Myocyte (in vitro differentiated cells): ENCODE data around the gene KCNH5. TPM values are rescaled to one million over a fixed set of nuclear protein-coding genes. Genes with fewer than 3 reads are reported as not detected.
"Not testable (repeated sequence)": the region's sequence is repeated elsewhere in the genome, so short reads cannot be mapped to it uniquely, and the experiment has no call there.

Experiments used
- DNase-seq: peaks from one replicate; pipeline ENCODE4 v3.0.0-alpha.2; 2012; ENCODE audit warnings: low read depth
- total RNA-seq: library from RNA; depleted of rRNA; stranded (reverse); fragments of >200 nt; gene quantifications from 2 replicates; pipeline ENCODE4 v1.2.3, GENCODE V29; 2014

The KCNH5 gene
- total RNA-seq, 1 donor from 2014 or later: not detected

DNA sequence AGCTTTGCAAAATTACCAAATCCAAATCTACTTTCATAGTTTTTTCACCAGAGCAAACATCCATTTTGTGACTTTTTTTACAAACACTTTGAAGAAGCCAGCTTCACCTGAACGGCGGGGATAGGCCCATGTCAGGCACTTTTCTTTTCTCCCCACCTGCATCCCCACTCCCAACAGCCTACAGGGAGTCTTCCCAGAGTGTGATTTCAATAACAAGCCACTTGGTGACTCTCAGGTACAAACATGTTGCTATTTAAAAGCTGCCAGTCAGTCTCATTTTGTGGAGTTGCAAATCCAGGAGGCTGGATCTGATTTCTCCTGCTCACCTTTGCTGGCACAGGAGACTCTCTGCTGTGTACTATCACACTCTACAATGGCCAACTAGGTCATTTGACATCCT lies 285.5 kb downstream of the KCNH5 start:
- DNase-seq: no peak

DNA sequence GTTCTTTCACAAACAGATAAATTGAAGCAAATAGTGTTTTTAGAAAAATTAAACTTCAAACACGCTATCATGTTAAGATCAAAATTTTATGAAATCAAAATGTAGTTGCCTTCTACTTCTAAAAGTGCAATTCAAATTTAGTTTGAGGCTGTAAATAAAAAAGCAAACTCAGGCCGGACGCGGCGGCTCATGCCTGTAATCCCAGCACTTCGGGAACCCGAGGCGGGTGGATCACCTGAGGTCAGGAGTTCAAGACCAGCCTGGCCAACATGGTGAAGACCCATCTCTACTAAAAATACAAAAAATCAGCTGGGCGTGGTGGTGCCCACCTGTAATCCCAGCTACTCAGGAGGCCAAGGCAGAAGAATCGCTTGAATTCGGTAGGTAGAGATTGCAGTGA lies 298.4 kb downstream of the KCNH5 start:
- DNase-seq: not testable (repeated sequence)

DNA sequence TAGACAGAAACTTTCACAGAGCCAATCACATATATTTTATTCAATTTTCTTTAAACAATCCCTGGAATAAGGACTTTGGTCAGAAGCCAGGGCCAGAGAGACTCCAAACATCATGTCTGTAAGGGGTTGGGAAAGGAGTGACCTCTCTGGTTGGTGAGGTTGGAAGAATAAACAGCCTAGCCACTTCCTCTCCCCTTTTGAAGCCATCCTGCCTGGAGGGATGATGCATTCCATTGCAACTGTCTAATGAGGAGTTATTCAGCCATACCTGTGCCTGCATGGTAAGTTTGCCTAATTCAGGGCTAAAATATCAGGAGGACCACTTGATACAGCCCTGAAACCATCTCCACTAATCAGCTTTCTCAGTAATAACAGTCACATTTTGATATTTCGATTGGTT lies 299.8 kb downstream of the KCNH5 start:
- DNase-seq: no peak

DNA sequence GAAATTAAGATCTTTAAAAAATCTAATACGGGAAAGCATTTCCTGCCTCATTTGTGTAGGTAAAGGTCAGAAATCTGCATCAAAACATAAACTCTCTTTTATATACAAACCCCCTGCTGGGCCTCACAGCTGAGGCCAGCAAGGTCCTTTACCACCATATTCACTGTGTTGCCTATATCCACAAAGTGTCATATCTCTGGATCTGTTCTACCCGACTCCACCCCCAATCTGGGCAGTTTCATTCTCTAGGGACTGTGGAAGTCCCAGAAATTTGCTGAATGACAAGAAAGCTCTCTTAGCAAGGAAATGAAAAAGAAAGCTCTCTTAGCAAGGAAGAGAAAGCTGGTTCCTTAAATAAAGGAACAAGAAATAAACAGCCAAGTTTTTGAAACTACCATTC lies 301.7 kb downstream of the KCNH5 start:
- DNase-seq: no peak

DNA sequence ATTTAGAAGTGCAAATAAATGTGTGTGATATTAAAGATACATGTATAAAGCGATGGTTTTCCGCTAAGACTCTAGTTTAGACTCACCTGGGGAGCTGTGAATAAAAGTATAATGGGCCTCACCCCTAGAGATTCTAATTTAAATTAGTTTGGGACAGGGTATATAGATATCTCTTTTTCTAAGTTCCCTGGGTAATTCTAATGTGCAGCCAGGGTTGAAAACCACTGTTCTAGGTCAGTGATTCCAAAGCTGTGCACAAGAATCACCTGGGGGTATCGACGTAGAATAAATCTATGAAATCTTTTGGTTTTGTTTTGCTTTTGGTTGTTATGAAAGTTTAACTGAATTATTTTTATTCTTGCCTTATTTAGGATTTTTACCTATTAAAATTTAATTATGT lies 302.1 kb downstream of the KCNH5 start:
- DNase-seq: no peak

DNA sequence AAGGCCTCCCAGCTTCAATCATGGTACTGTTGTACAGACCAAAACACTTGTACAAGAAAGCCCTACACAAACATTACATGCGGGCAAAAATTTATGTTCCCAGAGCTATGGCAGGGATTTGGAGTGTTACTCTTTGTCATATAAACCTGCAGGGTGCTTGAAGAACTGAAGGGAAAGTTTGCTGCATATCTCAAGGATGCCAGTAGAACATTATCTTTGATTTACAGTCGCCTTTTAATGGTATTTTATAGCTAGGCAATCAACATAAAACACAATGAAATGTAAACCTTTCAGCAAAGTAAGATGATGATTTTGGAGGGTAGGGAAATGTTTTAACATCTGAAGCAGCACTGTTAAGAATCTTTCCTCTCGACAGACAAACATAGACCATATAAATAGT lies 305.6 kb downstream of the KCNH5 start:
- DNase-seq: no peak

DNA sequence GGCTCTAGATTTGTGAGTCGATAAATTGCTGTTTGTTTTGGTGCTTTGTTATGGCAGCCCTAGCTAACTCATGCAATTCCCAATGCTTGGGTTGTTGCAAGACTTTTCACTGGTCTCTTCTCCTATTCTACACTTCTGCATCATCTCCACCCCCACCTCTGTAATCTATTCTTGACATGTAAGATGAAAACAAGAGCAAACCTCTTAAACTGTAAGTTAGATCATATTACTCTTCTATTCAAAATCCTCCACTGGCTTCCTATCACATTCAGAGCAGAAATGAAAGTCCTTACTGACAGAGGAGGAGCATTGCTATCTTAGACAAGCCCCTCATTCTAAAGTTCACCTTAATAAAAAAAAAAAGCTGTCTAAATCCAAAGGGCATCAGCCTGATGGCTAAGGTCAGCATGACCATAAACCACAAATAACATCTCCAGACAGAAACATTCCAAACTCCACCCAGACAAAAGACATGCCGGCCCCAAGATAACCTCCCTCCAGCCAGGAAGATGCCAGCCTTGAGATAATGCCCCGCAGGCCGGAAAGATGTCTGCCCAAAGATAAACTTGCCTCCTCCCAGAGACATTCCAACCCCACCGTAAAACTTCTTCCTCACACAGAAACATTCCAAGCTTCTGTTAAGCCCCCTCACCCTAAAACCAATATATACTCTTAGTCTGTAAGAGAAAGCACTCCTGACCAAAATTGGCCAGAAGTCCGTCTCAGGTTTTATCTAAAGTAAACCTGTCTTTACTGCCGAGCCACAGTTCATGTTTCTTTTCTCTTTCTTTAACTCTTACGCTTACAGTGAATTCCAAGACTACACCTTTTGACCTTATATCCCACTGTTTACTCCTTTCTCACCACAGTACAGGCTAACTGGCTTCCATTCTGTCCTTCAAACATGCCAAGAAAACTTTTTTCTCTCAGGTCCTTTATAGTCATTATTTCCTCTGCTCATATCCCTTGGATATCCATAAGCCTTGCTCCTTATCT lies 308.9 kb downstream of the KCNH5 start:
- no peak for DNase-seq

DNA sequence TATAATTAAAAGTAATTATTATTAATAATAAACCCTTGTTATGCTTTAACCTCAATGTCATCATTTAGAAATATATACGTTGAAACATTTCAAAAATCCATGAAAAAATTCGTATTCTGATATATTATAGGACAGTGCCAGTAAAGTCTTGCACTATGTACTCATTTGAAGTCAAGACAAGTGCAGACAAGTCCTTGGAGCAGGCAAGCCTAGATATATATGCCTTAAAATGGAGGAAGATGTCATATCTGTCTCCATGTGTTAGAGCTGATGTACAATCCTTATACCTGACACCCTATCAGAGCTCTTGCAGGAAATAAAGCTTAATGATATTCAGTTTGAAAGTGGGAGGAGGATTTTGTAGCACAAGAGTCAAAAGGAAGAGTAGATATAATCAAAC lies 310.4 kb downstream of the KCNH5 start:
- DNase-seq: no peak

DNA sequence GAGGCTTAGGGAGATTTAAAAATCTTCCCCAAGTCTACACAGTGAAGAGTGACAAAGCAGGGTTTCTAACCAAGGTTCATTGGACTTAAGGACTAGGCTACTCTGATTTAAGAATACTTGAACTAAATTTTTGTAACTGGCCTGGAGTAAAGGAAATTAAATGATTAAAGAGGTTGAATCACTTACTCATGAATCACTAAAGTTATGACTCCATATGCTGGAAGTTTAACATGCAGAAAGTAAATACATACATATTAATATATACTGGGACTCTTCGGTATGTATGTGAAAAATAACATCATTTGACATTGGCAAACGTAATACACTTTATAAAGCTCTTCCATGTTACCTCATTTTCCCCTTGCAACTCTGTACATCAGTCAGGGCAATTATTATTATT lies 322.9 kb downstream of the KCNH5 start:
- DNase-seq: no peak

DNA sequence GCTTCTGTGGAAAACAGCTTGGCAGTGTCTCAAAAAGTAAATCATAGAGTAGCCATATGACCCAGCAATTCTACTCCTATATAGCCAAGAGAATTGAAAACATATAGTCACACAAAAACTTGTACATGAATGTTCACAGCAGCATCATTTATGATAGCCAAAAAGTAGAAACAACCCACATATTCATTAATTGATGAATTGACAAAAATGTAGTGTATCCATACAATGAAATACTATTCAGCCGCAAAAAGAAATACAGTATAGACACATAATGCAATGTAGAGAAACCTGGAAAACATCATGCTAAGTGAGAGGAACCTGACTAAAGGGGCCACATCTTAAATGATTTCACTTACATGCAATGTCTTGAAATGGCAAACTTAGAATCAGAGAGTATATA lies 326.6 kb downstream of the KCNH5 start:
- no peak for DNase-seq

DNA sequence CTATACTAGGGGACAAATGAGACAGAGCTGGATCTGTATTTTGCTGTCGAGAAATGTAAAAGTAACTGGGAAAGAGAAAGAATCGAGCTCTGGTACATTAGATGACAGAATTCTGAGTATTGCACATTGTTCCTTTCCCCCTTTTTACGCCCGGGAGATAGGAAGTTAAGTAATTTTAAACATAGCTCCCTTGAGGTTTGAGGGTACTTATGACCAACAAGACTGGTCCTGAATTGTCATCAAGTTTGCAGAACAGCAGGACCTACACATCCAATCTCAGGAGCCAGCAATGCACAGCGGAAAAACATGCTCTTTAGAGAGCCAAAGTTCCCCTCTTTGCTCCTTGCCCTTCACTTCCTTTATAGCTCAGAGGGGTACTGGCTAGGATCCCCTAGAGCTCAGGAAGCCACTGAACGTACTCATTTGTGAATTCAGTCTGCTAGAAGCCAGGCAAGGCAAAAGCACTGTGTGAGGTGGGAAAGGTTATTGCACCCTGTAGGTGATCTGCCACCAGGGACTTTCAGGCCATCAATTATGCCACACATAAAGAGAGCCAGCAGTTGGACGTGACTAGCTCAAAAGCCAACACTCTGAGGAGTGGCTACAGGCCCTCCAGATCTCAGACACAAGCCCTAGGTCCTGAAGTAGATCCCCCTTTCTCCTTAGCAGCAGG lies 333.8 kb downstream of the KCNH5 start:
- DNase-seq: no peak

DNA sequence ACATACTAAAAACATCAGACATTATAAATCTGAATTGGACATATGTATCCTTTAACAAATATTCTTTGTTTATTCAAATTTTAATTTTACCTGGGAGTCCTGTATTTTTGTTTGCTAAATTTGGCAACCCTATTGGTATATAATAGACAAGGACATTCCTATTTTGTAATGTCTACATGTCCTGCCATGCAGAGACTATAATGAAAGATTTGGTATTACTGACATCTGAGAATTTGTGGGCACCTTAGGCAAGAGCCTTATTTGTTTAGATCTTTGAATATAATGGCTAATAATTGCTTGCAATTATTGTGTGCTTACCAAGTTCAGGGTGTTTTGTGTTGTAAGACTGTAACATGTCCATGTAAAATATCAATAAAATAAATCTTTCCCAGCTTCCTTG lies 334.4 kb downstream of the KCNH5 start:
- DNase-seq: no peak

DNA sequence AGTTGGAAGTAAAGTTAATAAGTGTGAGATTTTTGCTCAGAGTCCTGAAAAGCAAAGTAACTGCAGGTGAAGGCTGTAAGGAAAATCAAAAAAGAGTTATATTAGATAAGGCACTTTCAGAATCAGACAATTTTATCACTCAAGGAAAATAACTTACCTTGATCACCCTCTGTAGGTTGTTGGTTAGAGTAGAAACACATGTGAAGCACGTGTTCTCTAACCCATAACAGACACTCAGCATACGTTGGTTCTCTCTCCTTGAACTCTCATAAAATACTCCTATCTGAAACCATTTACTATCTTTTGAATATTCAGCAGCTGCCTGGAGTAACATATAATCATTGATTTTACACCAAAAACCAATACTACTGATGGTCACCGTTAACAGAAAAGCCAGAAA lies 335.5 kb downstream of the KCNH5 start:
- DNase-seq: no peak

DNA sequence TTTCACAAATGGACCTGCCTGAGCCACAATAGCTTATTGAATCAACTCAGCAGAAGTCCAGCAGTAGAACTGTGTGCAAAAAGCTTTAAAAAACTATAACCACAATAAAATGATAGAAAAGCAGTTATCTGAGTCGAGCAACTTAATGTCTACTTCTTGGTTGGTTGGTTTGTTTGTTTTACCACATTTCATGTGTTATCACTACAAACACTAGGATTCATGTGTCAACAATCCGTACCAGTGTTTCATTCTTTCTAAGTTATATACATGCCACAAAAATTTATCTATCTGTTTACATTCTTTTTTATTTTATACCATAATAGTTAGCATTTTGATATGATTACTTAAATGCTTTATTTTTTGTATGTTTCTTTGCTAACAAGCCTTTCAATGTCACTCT lies 339.0 kb downstream of the KCNH5 start:
- DNase-seq: no peak

DNA sequence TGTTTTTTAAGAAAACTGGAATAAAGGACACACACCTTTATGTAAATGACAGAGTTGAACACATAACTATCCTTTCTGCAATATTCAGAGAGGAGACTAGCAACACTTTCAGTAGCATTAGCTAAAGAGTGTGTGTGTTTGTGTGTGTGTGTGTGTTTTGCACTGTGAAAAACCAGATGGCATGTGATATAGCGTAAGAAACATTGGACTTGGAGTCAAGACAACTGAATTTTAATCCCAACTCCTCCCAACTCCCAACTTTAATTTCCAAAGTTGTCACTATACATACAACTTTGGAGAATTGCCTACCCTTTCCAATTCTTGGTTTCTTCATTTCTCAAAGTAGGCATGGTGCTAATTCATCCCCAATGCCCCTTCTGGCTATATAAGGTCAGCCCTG lies 347.8 kb downstream of the KCNH5 start:
- DNase-seq: no peak

DNA sequence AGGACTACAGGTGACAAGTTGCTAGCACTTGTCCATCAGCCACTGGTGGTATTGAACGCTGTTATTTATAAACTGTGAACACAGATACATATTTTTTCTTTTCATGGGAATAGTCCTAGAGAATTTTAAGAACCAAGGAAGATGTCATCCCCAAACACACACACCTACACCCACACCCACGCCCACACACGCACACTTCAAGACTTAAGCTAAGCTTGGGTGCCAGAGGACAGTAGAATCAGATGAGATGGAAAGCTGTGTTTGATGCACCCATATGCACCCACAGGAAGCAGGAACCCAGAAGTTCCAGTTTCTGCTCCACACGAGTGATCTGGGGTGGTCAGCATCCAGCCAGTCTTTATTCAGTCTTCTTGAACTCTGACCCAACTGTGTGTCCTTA lies 348.3 kb downstream of the KCNH5 start:
- DNase-seq: no peak

DNA sequence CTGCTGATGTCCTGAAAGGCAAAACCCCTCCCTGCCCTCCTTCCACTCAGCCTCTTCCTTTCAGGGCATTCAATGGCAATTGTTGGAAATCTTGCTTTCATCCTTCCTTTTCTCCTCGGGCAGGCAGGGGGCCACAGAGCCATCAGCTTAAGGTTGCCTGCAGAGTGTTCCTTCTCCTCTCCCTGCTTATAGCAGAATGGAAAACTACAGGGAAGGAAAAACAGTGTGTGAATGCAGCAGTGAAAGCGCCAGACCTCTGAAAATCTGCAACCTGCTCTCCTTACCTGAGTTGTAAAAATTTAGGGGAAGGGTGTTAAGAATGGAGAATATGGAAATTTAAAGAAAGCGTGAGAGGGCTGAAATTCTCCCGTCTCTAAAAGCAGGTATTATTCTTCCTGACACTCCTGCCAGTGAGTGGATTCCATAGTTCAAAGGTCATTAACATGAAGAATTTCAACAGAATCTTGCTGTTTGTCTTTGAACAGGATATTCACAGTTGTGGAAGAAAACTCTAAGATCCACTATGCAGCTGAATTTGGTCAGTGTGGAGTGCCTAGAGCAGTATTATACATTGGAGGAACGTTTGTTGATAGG lies 348.8 kb downstream of the KCNH5 start:
- DNase-seq: no peak

DNA sequence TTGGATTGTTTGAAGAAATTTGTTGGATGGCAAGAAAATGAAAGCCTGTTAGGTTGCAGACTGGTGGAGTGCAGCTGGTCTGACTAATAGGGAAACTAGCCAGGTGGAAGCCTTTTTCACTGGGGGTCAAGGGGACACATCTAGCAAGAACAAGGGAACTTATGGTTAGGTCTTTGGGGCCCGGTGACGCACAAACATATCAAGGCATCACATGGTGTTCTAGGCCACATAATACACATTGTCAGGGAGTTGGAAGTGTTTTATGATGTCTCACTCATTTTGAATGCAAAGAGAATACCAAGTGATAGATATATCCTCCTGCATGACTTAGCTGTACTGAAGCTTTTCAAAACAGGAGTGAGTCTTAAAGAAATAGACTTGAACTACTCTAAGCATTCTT lies 351.2 kb downstream of the KCNH5 start:
- no peak for DNase-seq

DNA sequence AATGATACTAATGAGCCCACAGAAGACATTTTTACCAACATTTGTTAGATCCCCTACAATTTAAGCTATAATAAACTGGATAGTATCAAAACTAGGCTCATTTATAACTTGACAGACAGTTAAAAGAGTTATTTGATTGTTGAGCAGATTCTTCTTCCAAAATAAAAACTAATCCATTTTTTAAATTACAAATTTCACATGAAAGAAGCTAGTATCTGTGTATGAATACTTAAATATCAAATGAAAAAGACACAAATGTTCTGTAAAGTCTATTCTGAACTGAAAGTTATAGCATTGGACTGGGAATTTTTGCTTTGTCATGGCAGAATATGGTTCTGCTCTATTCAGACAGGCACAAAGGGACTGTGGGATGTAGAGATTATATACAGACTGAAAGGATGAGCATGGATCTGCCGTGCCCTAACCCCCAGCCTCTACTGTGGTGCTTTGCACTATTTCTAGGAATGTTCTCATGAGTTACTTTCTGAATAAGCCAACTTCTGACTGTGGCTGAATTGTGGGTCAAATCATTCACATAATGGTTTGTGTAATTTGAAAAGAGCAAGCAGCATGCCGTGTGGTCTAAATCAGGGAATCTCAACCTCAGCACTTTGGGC lies 352.7 kb downstream of the KCNH5 start:
- DNase-seq: no peak

DNA sequence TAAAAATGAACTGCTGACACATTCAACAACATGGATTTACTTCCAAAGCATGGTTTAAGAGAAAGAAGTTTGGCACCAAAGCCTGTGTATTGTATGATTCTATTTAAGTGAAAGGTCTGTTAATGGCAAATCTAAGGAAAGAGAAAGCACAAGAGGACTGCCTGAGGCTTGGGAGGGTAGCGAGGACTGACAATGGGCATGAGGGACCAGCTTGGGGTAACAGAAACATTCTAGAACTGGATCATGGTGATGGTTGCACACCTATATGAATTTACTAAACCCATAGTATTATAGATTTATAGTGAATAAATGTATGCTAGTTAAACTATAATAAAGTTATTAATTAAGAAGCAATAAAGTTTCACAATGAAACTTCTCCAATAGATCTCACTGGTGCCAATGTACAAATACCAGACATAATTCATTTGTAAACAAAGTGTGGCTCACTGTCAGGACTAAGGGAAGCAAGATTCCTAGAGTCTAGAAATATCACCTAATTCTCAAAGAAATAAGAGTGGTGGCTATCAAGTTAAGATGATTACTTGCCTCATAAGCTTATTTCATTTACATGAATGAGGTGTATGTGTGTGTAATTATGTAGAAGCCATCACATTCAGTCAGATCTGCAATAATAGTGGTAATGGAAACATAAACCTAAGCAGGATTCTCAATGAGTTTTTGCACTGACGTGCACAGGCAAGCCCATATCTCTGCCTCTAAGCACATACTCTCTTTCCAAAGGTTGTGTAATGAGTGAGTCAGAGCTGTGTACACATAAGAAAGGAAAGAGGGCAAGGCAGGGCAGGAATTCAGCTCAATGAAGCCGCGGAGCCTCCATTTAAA lies 353.4 kb downstream of the KCNH5 start:
- DNase-seq: peak; percentile 10

DNA sequence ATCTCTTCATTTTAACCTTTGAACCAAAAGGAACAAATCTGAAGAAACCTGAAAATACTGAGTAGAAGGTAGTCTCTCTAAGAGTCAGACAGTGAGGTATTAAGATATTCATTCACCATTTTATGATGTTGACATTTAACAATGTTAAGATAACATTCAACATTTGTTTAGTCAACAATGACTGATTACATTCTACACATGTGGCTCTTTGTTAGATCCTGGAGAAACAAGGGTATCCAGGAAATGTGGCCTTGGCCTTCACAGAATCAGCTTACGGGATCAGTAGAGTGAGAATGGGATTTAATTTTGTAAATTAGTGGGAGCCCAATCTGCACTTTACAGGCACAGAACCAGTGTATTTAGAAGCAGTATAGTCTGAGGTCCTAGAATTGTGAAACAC lies 355.5 kb downstream of the KCNH5 start:
- DNase-seq: no peak
